Hair follicular keratinocyte (primary cell): Measurements from ENCODE around the gene NNMT. TPM values are rescaled to one million over a fixed set of nuclear protein-coding genes. Genes with fewer than 3 reads are reported as not detected.

Experiments
- total RNA-seq: library from RNA; depleted of rRNA; stranded (reverse); fragments of >200 nt; gene quantifications from 2 replicates; pipeline ENCODE4 v1.2.3, GENCODE V29; 2015

Gene NNMT
- 96.3 and 97.5 TPM in 2 replicates for total RNA-seq

GRCh38 chr11:114295676-114296604 lies at the start of gene NNMT:
Gene NNMT (plus strand): TSS chr11:114296399. CDS start chr11:114296557, 158 bp downstream.

Other genes with a start within 250 kb of the NNMT start
- gene ZBTB16, start 236.7 kb upstream of the NNMT start, total RNA-seq, result 0.08 and 0.55 TPM in 2 replicates
- 1.5 and 3.4 TPM in 2 replicates for gene C11orf71, start 104.1 kb downstream of the NNMT start, total RNA-seq
- gene RBM7, start 104.3 kb downstream of the NNMT start, total RNA-seq, result 10.5 and 14.2 TPM in 2 replicates
- 219 and 223 TPM in 2 replicates for gene REXO2, start 143.1 kb downstream of the NNMT start, total RNA-seq